ENCODE data around the gene RSRC2.
"Not testable (repeated sequence)": the region's sequence is repeated elsewhere in the genome, so short reads cannot be mapped to it uniquely, and the experiment has no call there.

The RSRC2 gene

GRCh38 chr12:122483969-122484368 is 42.8 kb downstream of the RSRC2 start:
- no peak for DNase-seq

GRCh38 chr12:122481861-122482260 is 44.9 kb downstream of the RSRC2 start:
- no peak for DNase-seq

- DNase-seq = no peak
Observed at GRCh38 chr12:122480753-122481152, 46.0 kb downstream of the RSRC2 start.

GRCh38 chr12:122474324-122474716 is 52.4 kb downstream of the RSRC2 start:
- no peak for DNase-seq

- DNase-seq = no peak
Observed at GRCh38 chr12:122473543-122474323, 53.0 kb downstream of the RSRC2 start.

- no peak for DNase-seq
Observed at GRCh38 chr12:122471324-122472226, 55.2 kb downstream of the RSRC2 start.

DNA sequence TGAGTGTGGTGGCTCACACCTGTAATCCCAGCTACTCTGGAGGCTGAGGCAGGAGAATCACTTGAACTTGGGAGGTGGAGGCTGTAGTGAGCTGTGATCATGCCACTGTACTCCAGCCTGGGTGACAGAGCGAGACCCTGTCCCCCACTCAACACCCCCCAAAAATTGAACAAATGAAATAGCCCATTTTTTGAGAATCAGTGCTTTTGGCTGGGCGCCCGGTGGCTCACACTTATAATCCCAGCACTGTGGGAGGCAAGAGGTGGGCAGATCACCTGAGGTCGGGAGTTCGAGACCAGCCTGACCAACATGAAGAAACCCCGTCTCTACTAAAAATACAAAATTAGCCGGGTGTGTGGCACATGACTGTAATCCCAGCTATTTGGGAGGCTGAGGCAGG is 56.2 kb downstream of the RSRC2 start:
- not testable (repeated sequence) for DNase-seq

DNA sequence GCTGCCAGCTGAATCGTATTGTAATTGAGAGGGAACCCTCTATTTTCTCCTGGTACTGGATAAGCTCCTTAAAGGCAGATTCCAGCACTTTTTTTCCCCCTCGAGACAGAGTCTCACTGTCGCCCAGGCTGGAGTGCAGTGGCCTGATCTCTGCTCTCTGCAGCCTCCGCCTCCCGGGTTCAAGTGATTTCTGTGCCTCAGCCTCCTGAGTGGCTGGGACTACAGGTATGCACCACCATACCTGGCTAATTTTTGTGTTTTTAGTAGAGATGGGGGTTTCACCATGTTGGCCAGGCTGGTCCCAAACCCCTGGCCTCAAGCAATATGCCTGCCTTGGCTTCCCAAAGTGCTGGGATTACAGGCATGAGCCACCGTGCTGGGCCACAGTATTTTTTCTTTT is 56.9 kb downstream of the RSRC2 start:
- not testable (repeated sequence) for DNase-seq

- no peak for DNase-seq
Observed at GRCh38 chr12:122467983-122468382, 58.8 kb downstream of the RSRC2 start.

DNA sequence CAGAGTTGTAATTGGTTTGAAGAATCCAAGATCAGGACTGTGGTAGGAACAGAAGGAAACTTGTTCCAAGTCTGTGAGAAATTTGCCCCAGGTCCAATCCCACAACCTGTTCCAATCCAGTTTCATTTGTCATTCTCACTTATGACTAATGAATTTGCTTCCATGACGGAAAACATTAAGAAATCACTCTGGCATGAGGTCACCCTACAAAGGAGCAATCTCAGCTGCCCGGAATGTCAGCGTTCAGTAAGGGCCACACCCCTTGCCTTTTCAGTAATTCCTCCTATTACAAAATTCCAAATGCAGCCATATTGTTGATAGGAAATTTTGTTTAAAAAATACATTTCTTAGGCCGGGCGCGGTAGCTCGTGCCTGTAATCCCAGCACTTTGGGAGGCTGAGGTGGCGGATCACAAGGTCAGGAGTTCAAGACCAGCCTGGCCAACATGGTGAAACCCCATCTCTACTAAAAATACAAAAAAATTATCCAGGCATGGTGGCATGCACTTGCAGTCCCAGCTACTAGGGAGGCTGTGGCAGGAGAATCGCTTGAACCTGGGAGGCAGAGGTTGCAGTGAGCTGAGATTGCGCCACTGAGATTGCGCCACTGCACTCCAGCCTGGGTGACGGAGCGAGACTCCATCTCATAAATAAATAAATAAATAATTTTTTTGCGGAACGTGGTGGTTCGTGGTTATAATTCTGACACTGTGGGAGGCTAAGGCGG is 62.3 kb downstream of the RSRC2 start:
- DNase-seq = not testable (repeated sequence)

- no peak for DNase-seq
Observed at GRCh38 chr12:122460641-122461040, 66.1 kb downstream of the RSRC2 start.

GRCh38 chr12:122460061-122460460 is 66.7 kb downstream of the RSRC2 start:
- no peak for DNase-seq

DNA sequence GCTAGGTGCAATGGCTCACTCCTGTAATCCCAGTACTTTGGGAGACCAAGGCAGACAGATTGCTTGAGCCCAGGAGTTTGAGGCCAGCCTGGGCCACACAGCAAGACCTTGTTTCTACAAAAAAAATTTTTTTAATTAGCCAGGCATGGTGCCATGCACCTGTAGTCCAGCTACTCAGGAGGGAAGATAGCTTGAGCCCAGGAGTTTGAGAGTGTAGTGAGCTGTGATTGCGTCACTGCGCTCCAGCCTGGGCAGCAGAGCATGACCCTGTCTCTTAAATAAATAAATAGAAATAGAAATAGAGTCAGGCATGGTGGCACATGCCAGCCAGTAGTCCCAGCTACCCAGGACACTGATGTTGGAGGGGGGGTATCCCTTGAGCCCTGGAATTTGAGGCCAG is 67.5 kb downstream of the RSRC2 start:
- DNase-seq = no peak

GRCh38 chr12:122458105-122459035 is 68.4 kb downstream of the RSRC2 start:
- DNase-seq = no peak

DNA sequence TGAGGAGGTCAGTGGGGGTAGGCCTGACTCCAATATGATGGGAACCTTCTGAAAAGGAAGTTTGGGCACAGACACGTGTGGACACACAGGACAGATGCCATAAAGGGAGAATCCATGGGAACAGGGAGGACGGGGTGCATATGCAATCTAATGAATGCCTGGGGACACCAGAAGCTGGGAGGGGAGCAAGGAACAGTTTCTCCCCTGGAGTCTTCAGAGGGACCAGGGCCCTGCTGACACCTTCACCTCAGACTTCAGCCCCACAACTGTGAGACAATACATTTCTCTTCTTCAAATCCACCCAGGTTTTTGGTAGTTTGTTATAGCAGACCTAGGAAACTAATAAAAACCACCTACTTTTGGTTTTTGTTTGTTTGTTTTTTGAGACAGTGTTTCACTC is 69.1 kb downstream of the RSRC2 start:
- no peak for DNase-seq

DNA sequence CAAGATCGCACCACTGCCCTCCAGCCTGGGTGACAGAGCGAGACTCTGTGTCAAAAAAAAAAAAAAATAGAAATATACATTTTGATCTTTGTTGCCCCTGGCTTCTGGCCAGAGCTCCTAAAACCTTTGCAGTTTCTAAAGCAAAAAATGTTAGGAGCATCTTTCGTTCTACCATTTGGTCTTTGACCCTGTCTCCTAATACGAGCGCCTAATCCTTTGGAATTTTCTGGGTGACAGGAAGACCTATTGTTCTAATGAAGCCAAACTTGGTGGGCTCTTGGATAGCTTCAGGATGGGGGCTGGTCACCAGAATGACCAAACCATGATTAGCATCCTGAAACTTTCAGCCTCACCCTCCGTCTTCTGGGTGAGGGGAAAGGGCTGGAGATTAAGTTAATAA is 72.0 kb downstream of the RSRC2 start:
- no peak for DNase-seq

DNA sequence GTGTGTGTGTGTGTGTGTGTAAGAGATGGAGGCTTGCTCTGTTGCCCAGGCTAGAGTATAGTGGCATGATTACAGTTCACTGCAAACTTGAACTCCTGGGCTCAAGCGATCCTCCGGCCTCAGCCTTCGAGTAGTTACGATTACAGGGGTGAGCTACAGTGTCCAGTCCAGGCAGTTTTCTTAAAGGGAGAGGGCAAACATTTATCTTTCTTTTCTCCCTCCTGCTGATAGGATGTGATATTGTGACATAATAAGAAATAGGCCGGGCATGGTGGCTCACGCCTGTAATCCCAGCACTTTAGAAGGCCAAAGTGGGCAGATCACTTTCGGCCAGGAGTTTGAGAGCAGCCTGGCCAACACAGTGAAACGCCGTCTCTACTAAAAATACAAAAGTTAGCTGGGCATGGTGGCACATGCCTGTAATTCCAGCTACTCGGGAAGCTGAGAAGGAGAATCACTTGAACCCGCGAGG is 72.5 kb downstream of the RSRC2 start:
- no peak for DNase-seq
